Activated effector memory CD4-positive, alpha-beta T cell treated with Interleukin-2 at 50 U/mL for 16 hours (primary cell): ENCODE results near the gene KCNQ1OT1.

Source experiments
- DNase-seq: peaks from one replicate; pipeline ENCODE4 v3.0.0-alpha.2; 2020

The KCNQ1OT1 gene

GRCh38 chr11:2579315-2580060, 120.3 kb downstream of the KCNQ1OT1 start:
- DNase-seq = no peak

- no peak for DNase-seq
These were observed 120.9 kb downstream of the KCNQ1OT1 start for GRCh38 chr11:2578929-2579270.

GRCh38 chr11:2577991-2578928, 121.5 kb downstream of the KCNQ1OT1 start:
- DNase-seq = no peak

DNA sequence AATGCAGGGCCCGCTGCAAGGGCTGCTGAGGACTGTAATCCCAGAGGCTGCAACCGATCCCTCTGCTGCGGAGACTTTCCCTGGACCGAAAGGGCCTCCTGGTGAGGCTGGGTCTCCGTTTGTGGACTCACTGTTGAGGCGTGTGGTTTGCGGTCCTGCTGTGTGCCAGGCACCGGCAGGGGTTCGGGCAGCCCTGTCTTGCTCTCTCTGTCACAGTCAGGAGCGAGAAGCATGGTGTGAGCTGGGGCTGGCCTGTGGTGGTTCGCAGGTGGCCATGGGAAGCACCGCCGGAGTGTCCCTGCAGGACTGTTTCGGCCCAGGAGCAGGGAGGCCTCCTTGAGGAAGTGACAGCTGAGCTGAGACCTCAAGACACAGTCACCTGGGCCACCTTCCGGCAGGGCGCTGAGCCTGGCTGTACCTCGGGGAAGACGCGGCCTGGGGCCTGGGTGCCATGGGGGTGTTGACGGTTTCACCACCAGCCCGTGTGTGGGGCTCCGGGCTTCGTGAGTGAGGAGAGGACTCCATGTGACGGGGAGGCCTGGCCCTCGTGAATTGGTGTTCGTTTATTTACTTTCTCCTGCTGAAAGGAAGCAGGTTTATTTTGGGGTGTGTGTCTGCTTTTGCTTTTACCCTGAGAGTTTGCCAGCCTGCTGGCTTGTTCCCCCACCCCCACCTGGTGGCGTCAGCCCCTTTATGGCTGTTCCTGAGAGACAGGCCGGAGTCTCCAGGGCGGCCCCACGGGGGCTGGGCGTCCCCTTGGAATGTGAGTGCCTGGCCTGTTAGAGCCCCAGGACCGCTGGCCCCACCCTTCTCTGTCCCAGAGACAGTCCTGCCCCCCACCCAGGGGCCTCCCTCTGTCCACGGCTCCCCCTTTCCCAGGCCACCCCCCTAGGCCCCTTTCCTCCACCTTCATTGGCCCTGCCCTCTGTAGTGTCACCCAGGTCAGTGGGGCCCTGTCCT, 122.5 kb downstream of the KCNQ1OT1 start:
- no peak for DNase-seq

DNA sequence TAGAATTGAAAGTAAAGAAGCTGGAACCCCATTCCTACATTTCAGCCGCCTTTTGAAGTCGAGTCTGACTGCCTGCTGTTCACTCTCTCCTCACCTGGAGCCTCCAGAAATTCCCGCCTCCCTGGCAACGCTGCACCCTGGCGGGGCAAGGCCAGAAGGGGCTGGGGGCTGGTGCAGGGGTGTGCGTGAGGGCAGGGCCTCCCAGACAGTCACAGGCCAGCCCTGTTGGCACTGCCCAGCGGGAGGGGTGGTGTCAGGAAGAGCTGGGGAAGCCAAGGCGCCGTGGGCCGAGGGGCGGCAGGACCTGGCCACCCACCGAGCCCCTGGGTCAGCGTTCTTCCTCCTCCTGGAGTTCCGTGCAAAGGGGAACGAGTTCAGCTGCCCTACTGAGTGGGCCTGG, 123.2 kb downstream of the KCNQ1OT1 start:
- no peak for DNase-seq

GRCh38 chr11:2576111-2576510, 123.7 kb downstream of the KCNQ1OT1 start:
- no peak for DNase-seq

- no peak for DNase-seq
These were observed 124.2 kb downstream of the KCNQ1OT1 start for GRCh38 chr11:2575591-2576051.

DNA sequence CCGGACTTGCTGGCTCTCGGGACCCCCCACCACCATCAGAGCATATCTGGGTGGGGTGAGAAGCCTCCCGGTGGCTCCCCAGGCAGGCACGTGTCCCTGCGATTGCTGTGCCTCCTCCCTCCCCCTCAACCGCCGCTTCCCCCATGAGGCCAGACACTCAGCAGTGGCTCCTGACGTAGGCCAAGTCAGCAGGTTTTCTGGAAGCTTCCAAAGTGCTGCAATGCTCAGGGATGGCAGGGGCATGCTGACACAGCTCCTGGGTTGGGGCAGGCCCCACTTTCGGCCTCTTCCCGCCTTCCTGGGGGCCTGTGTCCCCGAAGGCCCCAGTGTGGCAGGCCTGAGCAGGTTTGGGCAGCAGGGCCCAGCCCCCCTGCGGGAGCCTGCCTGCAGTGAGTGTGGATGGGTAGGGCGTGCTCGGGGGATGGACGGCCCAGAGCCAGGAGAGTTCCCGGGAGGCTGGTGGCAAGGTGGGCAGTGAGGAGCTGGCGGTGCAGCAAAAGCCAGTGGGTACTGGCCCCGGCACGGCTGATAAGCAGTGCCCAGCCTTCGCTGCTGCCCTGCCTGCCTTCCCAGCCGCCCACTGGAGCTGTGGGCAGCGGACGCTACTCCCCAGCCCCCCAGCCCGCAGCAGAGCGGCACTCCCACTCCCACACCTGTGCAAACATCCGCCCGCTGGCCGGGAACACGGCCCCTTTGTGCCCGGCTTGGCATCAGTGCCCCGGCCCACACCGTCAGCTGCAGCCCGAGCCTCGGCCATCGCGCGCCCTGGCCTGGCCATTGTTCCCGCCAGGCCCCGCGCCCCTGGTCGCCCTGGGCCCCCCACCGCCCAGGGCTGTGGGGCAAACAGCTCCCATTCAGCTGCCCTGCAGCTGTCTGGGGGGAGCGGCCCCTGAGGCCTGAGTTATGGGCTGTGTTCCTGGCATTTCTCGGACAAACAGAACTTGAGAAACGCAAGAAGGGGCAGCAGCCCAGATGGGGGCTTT, 125.0 kb downstream of the KCNQ1OT1 start:
- no peak for DNase-seq

- no peak for DNase-seq
These were observed 125.7 kb downstream of the KCNQ1OT1 start for GRCh38 chr11:2574043-2574552.

GRCh38 chr11:2573240-2574042, 126.4 kb downstream of the KCNQ1OT1 start:
- no peak for DNase-seq

DNA sequence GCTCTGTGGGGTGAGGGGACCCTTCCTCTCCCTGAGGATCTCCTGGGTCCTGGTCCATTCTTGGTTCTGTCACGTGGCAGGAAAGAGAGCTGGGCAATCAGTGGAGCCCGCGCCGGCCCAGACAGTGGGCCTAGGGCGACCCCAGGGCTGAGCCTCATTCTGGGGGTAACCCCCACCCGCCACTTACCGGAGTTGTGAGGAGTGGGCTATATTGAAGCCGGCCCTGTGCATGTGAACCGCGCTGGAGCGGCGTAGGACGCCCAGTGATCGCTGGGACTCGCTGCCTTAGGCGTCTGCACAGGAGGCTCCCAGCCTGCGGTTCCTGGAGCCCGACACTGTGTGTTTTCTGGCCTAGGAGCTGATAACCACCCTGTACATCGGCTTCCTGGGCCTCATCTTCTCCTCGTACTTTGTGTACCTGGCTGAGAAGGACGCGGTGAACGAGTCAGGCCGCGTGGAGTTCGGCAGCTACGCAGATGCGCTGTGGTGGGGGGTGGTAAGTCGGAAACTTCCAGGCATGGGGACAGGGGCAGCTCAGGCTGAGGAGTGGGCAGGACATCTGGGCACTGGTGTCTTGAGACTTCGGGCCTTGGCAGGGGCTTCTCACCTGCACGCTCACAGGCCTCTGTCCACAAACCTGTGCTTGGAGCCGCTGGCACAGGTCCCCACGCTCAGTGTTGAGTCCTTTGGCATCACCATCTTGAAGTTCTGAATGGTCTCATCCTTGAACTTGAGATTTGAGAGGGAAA, 127.1 kb downstream of the KCNQ1OT1 start:
- DNase-seq = no peak

GRCh38 chr11:2571598-2572281, 128.1 kb downstream of the KCNQ1OT1 start:
- DNase-seq = no peak

GRCh38 chr11:2570841-2571597, 128.8 kb downstream of the KCNQ1OT1 start:
- no peak for DNase-seq

- DNase-seq = no peak
These were observed 129.5 kb downstream of the KCNQ1OT1 start for GRCh38 chr11:2570211-2570811.

DNA sequence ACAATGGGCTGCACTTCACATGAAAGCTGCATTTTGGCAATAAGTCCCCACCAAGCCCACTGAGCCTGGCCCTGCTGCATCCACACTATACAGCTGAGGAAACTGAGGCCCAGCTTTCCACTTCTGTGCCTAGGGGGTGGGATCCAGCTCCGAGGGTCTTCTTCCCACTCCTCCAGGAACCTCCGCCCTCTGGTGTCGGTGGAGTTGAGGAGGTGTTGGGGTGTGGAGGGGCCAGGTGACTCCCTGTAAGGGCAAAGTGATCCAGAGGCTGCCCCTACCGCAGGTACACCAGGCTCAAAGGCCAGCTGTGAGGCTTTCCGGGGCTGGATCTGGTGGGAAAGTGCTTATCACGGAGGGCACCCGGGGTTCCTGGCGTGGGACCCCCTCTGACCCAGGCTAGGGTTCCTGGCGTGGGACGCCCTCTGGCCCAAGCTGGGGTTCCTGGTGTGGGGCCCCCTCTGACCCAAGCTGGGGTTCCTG, 130.0 kb downstream of the KCNQ1OT1 start:
- DNase-seq = no peak

GRCh38 chr11:2569321-2569721, 130.5 kb downstream of the KCNQ1OT1 start:
- DNase-seq = no peak

DNA sequence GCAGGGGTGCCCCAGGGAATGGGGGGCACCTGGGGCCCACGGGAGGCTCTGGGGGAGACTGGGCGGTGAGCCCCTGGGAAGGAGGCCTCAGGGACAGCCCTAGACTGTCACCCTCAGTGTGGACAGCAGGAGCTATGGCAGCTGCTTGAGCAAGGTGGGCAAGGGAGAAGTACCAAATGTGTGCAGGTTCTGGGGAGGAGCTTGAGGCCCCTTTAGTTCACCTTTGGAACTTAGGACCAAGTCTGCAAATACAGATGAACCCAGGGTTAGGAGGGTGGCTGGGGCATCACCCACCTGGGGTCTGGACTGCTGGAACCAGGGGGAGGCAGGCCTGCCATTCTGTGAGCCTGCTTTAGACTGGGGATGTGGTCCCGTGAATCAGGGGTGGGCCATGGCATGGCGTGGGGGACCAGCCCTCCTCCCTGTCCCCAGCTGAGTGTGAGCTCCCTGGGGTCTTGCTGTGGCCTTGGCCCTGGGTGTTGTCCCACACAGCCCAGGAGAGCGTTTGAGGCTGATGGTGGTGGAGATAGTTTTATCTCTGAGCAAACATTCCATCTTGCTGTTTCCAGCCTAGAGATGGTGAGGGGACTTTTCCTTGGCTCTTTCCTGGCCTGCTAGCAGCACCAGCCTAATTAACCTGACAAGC, 132.6 kb downstream of the KCNQ1OT1 start:
- DNase-seq = no peak
